NCI-H1694 treated with DMSO at 0.1 percent for 48 hours (cell line): ENCODE results near the gene POLR3A.
"Not testable (repeated sequence)": the region's sequence is repeated elsewhere in the genome, so short reads cannot be mapped to it uniquely, and the experiment has no call there.

Experiments used
- DNase-seq: peaks from one replicate; lab custom pipeline; 2025; lab: John Stamatoyannopoulos, UW

POLR3A gene

DNA sequence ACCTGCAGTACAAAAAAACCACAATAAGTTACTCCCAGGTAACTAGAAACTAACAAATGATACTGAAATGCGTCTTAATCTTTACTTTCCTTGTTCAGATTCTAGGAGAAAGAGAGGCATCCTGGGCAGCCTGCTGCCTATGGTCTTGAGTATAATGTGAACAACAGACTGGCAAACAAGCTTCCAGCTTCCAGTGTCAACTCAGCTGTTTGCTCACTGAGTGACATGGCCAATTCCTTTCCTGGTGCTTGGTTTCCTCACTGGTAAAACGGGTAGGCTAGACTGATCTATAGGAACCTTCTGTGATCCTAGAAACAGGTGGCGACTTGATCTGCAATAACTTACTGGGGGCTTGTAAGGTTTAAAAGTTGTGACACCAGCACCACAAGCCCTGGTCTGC, 10.1 kb downstream of the POLR3A start:
- no peak for DNase-seq

DNA sequence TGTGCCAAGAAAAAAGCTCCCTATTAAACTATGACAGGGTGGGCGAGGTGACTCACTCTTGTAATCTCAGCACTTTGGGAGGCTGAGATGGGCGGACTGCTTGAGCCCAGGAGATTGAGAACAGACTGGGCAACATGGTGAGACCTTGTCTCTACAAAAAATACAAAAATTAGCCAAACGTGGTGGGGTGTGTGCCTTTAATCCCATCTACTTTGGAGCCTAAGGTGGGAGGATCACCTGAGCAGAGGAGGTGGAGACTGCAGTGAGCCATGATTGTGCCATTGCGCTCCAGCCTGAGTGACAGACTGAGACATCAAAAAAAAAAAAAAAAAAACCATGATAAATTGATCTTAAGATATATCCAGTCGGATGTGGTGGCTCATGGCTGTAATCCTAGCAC, 11.5 kb downstream of the POLR3A start:
- DNase-seq = no peak

DNA sequence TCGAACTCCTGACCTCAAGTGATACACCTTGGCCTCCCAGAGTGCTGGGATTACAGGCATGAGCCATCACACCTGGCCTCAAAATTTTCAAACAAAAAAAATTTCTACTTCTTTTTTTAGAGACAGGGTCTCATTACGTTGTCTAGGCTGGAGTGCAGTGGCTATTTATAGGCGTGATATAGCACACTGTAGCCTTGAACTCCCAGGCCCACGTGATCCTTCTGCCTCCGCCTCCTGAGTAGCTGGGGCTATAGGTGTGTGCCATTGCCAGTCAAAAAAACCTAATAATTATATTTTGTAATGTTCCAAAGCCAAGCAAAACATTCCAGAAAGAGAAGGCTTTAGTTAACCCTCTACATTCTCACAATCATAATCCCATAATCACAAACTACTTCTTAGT, 13.8 kb downstream of the POLR3A start:
- no peak for DNase-seq

DNA sequence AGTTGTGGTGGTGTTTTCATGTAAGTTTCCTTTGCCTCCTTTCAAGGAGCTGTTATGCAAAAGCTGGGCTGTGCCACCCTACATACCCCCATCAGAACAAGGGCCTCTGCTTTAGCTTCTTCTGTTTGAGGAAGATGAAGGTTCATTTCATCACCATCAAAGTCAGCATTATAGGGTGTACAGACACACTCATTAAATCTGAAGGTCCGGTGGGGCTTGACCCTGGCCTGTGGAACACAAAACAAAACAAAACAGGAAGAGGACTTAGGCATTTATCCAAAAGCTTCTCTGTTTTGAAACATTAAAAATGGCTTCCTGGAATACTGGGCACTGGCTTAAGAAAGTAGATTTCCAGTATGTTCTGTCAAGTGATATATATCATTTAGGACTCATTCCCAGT, 15.8 kb downstream of the POLR3A start:
- DNase-seq = no peak

- DNase-seq = no peak
Measured at GRCh38 chr10:78011065-78011464, 18.2 kb downstream of the POLR3A start.

GRCh38 chr10:78010278-78010677, 19.0 kb downstream of the POLR3A start:
- no peak for DNase-seq

GRCh38 chr10:78009662-78010061, 19.7 kb downstream of the POLR3A start:
- DNase-seq = no peak

- no peak for DNase-seq
Measured at GRCh38 chr10:78007172-78007571, 22.1 kb downstream of the POLR3A start.

GRCh38 chr10:78004215-78005026, 24.9 kb downstream of the POLR3A start:
- DNase-seq = no peak

DNA sequence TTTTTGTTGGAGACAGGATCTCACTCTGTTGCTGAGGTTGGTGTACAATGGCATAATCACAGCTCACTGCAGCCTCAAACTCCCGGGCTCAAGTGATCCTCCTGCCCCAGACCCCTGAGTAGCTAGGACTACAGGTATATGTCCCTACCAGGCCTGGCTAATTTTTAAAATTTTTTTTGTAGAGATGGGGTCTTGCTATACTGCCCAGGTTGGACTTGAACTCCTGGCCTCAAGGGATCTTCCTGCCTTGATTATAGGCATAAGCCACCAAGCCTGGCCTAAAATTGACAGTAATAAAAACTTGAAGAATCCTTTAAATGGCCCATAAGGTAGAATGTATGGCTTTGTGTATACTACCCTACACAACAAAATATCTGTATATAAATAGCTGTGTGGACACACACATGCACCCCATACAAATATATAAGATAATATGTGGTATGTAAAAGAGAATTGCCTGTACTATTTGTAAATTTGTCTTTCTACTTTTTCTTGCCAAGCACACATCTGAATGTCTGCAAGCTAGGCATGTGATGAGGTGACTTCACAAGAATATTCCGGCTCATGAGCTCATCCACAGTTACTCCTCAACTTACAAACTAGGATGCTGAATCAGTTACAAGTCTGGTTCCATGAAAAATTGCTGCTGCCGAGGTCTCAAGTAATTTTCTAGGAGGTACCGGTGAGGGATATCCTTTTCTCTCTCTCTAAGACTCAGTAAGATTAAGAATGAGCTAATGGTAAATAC, 26.6 kb downstream of the POLR3A start:
- DNase-seq = no peak

DNA sequence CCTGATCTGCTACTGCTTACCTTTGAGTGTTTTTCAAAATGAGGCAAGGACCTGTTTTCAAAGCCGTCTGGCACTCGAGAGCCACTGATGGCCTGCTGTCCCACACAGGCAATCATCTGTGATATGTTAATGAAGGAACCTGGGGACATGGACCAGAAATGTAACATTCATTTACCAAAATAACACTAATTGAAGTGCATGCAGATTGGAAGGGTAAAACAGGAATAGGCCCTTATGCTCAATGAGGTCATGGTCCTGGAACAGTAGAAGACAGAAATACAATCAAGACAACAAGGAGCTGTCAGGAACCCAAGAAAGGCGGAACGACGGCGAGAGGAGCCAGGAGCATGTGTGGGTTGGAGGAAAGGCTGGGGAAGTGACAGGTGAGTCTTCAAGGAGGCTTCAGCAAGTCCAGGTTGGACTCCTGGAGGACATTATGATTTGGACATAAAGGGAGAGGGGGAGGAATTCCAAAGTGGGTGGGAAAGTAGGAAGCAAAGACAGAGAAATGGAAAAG, 28.3 kb downstream of the POLR3A start:
- no peak for DNase-seq

GRCh38 chr10:78000206-78000605, 29.1 kb downstream of the POLR3A start:
- DNase-seq = no peak

DNA sequence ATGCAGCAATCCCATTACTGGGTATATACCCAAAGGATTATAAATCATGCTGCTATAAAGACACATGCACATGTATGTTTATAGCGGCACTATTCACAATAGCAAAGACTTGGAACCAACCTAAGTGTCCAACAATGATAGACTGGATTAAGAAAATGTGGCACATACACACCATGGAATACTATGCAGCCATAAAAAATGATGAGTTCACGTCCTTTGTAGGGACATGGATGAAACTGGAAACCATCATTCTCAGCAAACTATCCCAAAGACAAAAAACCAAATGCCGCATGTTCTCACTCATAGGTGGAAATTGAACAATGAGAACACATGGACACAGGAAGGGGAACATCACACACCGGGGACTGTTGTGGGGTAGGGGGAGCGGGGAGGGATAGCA, 30.5 kb downstream of the POLR3A start:
- DNase-seq = not testable (repeated sequence)

DNA sequence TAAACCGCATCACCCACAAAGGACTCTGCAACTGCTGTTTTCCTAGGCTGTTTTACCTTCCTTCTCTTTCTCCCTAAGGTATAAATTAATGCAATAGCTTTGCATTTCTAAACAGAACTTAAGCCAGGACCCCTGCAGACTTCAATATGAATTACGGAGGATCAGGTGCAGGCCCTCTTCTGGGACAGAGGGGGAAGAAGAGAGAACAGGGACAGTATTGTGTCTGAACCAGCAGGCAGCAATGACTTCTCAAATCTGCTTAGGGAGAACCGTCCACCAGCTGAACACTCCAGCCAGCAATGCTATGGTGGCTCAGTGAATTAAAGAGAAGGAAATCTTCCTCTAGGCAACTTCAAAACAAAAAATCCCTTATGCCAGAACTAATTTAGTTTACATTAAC, 35.7 kb downstream of the POLR3A start:
- no peak for DNase-seq

- DNase-seq = peak; percentile 74
Measured at GRCh38 chr10:77989081-77989724, 40.1 kb downstream of the POLR3A start.

DNA sequence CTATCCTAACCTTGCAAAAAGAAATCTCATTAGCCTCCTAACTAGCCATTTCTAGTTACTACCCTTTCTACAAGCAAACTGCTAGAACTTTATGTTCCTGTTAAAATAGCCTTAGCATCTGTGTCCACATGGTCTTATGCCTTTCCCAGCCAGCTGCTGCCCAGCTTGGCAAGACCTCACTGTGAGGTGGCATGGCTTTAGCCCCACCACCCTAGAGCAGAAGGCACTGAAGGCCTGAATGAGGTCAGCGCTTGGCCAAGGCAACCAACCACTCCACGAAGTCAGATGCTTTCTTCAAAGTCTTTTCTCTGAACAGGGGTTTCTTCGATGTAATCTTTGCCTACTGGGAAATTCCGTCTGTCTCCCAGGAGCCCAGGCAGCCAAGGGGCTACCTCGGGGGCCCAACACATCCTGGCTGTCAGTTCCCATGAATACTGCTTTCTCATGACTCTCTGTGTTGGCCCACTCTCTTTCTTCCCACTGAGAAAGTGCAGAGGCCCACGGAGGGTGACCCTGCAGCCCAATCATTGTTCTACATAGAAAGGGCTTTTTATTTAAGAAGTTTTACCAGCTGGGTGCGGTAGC, 41.6 kb downstream of the POLR3A start:
- DNase-seq = no peak

- no peak for DNase-seq
Measured at GRCh38 chr10:77984986-77985385, 44.3 kb downstream of the POLR3A start.

DNA sequence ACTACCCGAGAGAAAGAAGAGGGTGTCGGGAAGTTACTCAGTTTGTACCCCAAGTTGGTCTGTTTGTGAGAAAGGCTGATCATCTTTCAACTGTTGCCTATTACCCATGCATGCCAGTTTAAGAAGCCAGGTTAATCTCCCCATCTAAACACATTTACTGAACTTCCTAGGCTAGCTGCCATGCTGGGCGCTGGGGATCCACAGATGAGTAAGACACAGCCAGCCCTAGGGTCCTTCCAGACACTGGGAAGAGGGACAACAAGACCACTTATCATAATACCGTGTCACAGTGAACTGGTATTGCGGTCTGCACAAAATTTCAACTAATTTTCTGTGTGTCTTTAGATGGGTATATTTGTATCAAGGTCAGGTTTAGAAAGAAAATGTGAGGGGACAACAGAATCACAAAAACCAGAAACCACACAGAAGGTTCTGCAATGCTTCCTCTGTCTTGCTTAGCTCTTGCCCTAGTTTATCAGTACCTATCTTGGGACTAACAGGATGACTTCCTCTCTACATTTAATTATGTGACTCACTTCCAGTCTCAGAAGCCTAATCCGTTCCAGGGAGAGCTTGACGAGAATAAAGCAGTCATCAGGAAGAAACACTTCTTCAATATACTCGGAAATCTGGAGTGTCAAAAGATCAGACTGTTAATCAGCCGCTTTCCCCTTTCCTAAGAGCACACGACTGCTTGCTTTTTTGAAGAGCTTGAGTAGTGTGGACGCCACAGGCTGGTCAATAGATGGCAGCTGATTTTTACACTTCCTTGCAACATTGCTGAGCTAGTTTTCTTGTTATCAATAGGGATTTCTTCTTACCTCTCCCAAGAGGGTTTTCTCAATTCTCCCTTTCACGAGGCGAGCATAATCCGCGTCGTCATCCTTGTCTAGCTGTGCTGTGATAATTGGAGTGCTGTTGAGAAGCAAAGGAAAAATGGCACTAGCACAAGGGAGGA, 45.7 kb downstream of the POLR3A start:
- no peak for DNase-seq

DNA sequence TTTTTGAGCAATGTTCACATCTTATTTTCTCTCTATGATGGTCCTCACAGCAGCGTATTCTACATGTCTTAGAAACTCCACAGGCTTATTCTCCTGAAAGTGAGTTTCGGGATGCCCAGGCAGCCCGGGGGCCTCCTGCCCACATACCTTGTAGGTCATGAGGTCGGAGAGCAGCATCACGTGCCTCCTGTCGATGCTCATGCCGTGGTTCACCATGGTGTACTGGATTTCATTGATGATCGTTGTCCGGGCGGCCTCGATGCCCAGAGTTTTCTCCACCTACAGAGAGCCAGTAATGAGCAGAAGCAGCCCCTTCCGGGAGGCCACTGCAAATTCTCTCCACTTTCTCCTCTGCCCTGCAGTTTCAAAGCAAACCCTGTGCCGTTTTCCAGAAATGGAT, 48.0 kb downstream of the POLR3A start:
- no peak for DNase-seq

DNA sequence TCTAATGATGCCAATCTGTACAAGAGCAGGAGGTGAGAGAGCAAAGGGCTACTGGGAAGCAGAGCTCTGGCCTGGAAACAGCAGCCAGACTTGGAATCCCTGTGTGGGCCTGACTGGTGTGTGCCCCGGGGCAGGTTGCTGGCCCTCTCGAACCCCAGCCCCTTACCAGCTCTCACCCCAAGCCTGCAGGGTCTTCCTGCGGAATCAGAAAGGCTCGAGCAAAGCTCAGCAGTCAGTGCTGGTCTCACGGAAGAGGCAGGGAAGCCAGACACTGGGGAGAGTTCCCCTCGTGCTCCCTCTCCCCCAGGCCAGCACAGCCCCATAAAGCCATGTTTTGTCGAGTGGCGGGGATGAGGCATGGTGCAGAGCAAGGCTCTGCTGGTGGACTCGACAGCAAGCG, 50.1 kb downstream of the POLR3A start:
- no peak for DNase-seq

DNA sequence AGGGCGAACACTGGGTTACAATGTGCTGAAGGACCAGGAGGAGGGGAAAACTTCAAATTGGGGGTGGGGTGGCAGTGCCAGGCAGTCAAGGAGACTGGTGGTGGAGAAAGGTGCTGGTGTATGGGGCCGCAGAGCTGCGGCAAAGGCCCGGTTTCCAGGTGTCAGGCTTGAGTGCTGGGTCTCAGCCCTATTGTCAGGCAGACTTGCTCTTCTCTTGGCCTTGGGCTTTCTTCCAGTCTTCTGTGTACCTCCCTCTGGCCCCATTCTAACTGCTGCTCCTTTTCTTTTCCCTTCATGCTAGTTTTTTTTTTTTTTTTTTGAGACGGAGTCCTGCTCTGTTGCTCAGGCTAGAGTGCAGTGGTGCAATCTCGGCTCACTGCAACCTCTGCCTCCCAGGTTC, 51.0 kb downstream of the POLR3A start:
- DNase-seq = no peak
